ENCODE measurements around the gene ZNF320. TPM values are rescaled to one million over a fixed set of nuclear protein-coding genes. Genes with fewer than 3 reads are reported as not detected.
"Not testable (repeated sequence)": the region's sequence is repeated elsewhere in the genome, so short reads cannot be mapped to it uniquely, and the experiment has no call there.

The ZNF320 gene
- 6.3 TPM for total RNA-seq

GRCh38 chr19:52897138-52897935 lies at the start of gene ZNF320:
TSS of gene ZNF320 (minus strand) at chr19:52897635. CDS start at chr19:52890255, 7,380 bp downstream.
- Histone ChIP-seq H3K9ac (ENCODE audit: low read depth in 1 of 3, low read length in 3 of 3) (peak within 1 kb of the TSS; percentile 81 to 96 (median 95)), H3K27ac (ENCODE audit: low read depth, low read length) (peak within 1 kb of the TSS; percentile 84), H3K36me3 (ENCODE audit: control insufficient read depth in 3 of 3, insufficient read depth in 3 of 3, low read length in 3 of 3) (peaks cover 6 to 8% (median 6%) of the 10 kb centered on the region in 3 donors), H3K4me1 (ENCODE audit: control insufficient read depth in 3 of 3, insufficient read depth in 3 of 3, low read length in 3 of 3) (peaks cover 9 to 15% (median 11%) of the 10 kb centered on the region in 3 donors), H3K27me3 (ENCODE audit: control insufficient read depth in 3 of 3, insufficient read depth in 3 of 3, low read length in 3 of 3) (no peaks in the 10 kb centered on the region), H3K4me3 (ENCODE audit: low read length in 3 of 3) (peak within 1 kb of the TSS; percentile 89 to 97 (median 97)), H3K9me3 (ENCODE audit: control insufficient read depth in 3 of 3, low read length in 3 of 3) (no peaks in the 10 kb centered on the region)

GRCh38 chr19:52946322-52947310 lies 49.2 kb upstream of the ZNF320 start:
- peaks cover 6 to 16% (median 14%) of the 10 kb centered on the region in 3 donors for H3K36me3 ChIP-seq (ENCODE audit: control insufficient read depth in 3 of 3, insufficient read depth in 3 of 3, low read length in 3 of 3)
- H3K27me3 ChIP-seq (ENCODE audit: control insufficient read depth in 3 of 3, insufficient read depth in 3 of 3, low read length in 3 of 3) = no peaks in the 10 kb centered on the region
- peak overlapping the region in 1 of 3 donors; percentile 35 for H3K4me3 ChIP-seq (ENCODE audit: low read length in 3 of 3)
- H3K27ac ChIP-seq (ENCODE audit: low read depth, low read length) = no peak overlapping the region
- H3K4me1 ChIP-seq (ENCODE audit: control insufficient read depth in 3 of 3, insufficient read depth in 3 of 3, low read length in 3 of 3) = peaks cover 0 to 3% (median 2%) of the 10 kb centered on the region in 3 donors
- peaks cover 0 to 17% (median 3%) of the 10 kb centered on the region in 3 donors for H3K9me3 ChIP-seq (ENCODE audit: control insufficient read depth in 3 of 3, low read length in 3 of 3)
- no peak overlapping the region for H3K9ac ChIP-seq (ENCODE audit: low read depth in 1 of 3, low read length in 3 of 3)

GRCh38 chr19:52945652-52946321 lies 48.4 kb upstream of the ZNF320 start:
- Histone ChIP-seq H3K9ac (ENCODE audit: low read depth in 1 of 3, low read length in 3 of 3) (no peak overlapping the region), H3K4me1 (ENCODE audit: control insufficient read depth in 3 of 3, insufficient read depth in 3 of 3, low read length in 3 of 3) (peaks cover 0 to 3% (median 2%) of the 10 kb centered on the region in 3 donors), H3K27me3 (ENCODE audit: control insufficient read depth in 3 of 3, insufficient read depth in 3 of 3, low read length in 3 of 3) (no peaks in the 10 kb centered on the region), H3K27ac (ENCODE audit: low read depth, low read length) (no peak overlapping the region), H3K4me3 (ENCODE audit: low read length in 3 of 3) (no peak overlapping the region), H3K9me3 (ENCODE audit: control insufficient read depth in 3 of 3, low read length in 3 of 3) (peaks cover 0 to 10% (median 3%) of the 10 kb centered on the region in 3 donors), H3K36me3 (ENCODE audit: control insufficient read depth in 3 of 3, insufficient read depth in 3 of 3, low read length in 3 of 3) (peaks cover 1 to 8% (median 5%) of the 10 kb centered on the region in 3 donors)

- H3K4me3 ChIP-seq (ENCODE audit: low read length in 3 of 3); H3K27me3 ChIP-seq (ENCODE audit: control insufficient read depth in 3 of 3, insufficient read depth in 3 of 3, low read length in 3 of 3); H3K9me3 ChIP-seq (ENCODE audit: control insufficient read depth in 3 of 3, low read length in 3 of 3); H3K27ac ChIP-seq (ENCODE audit: low read depth, low read length); H3K36me3 ChIP-seq (ENCODE audit: control insufficient read depth in 3 of 3, insufficient read depth in 3 of 3, low read length in 3 of 3); H3K9ac ChIP-seq (ENCODE audit: low read depth in 1 of 3, low read length in 3 of 3); H3K4me1 ChIP-seq (ENCODE audit: control insufficient read depth in 3 of 3, insufficient read depth in 3 of 3, low read length in 3 of 3): not testable (repeated sequence)
Observed at GRCh38 chr19:52944703-52945493, 47.5 kb upstream of the ZNF320 start.

- no peak overlapping the region for H3K9ac ChIP-seq (ENCODE audit: low read depth in 1 of 3, low read length in 3 of 3)
- H3K27ac ChIP-seq (ENCODE audit: low read depth, low read length) = no peak overlapping the region
- H3K9me3 ChIP-seq (ENCODE audit: control insufficient read depth in 3 of 3, low read length in 3 of 3) = peaks cover 0 to 4% (median 3%) of the 10 kb centered on the region in 3 donors
- peaks cover 0 to 3% (median 2%) of the 10 kb centered on the region in 3 donors for H3K4me1 ChIP-seq (ENCODE audit: control insufficient read depth in 3 of 3, insufficient read depth in 3 of 3, low read length in 3 of 3)
- H3K27me3 ChIP-seq (ENCODE audit: control insufficient read depth in 3 of 3, insufficient read depth in 3 of 3, low read length in 3 of 3) = no peaks in the 10 kb centered on the region
- no peak overlapping the region for H3K4me3 ChIP-seq (ENCODE audit: low read length in 3 of 3)
- H3K36me3 ChIP-seq (ENCODE audit: control insufficient read depth in 3 of 3, insufficient read depth in 3 of 3, low read length in 3 of 3) = no peaks in the 10 kb centered on the region
Observed at GRCh38 chr19:52943884-52944643, 46.6 kb upstream of the ZNF320 start.

GRCh38 chr19:52943134-52943883 lies 45.9 kb upstream of the ZNF320 start:
- Histone ChIP-seq H3K9ac (ENCODE audit: low read depth in 1 of 3, low read length in 3 of 3) (peak overlapping the region in 2 of 3 donors; percentile 34 to 62), H3K27ac (ENCODE audit: low read depth, low read length) (no peak overlapping the region), H3K4me1 (ENCODE audit: control insufficient read depth in 3 of 3, insufficient read depth in 3 of 3, low read length in 3 of 3) (peaks cover 0 to 3% (median 2%) of the 10 kb centered on the region in 3 donors), H3K9me3 (ENCODE audit: control insufficient read depth in 3 of 3, low read length in 3 of 3) (peaks cover 0 to 4% (median 2%) of the 10 kb centered on the region in 3 donors), H3K36me3 (ENCODE audit: control insufficient read depth in 3 of 3, insufficient read depth in 3 of 3, low read length in 3 of 3) (no peaks in the 10 kb centered on the region), H3K4me3 (ENCODE audit: low read length in 3 of 3) (peak overlapping the region; percentile 47 to 74 (median 73)), H3K27me3 (ENCODE audit: control insufficient read depth in 3 of 3, insufficient read depth in 3 of 3, low read length in 3 of 3) (no peaks in the 10 kb centered on the region)

- H3K9ac ChIP-seq (ENCODE audit: low read depth in 1 of 3, low read length in 3 of 3) = peak overlapping the region; percentile 75 to 78 (median 76)
- no peaks in the 10 kb centered on the region for H3K9me3 ChIP-seq (ENCODE audit: control insufficient read depth in 3 of 3, low read length in 3 of 3)
- H3K27me3 ChIP-seq (ENCODE audit: control insufficient read depth in 3 of 3, insufficient read depth in 3 of 3, low read length in 3 of 3) = no peaks in the 10 kb centered on the region
- peak overlapping the region; percentile 47 for H3K27ac ChIP-seq (ENCODE audit: low read depth, low read length)
- H3K4me1 ChIP-seq (ENCODE audit: control insufficient read depth in 3 of 3, insufficient read depth in 3 of 3, low read length in 3 of 3) = peaks cover 0 to 3% (median 2%) of the 10 kb centered on the region in 3 donors
- peak overlapping the region; percentile 73 to 90 (median 79) for H3K4me3 ChIP-seq (ENCODE audit: low read length in 3 of 3)
- H3K36me3 ChIP-seq (ENCODE audit: control insufficient read depth in 3 of 3, insufficient read depth in 3 of 3, low read length in 3 of 3) = no peaks in the 10 kb centered on the region
Observed at GRCh38 chr19:52942386-52943133, 45.1 kb upstream of the ZNF320 start.
